Measurements from ENCODE around the gene BRPF1.

- TF ChIP-seq CTCF (IDR thresholded peaks at IDR 0.05; ENCODE audit: insufficient read depth, low read depth, low read length) (no peak), EZH2 (IDR thresholded peaks at IDR 0.05; ENCODE audit: insufficient read depth, low read length) (no peak)
Measured at GRCh38 chr3:9779075-9779593, 47.6 kb downstream of the BRPF1 start.

Measured in astrocyte (in vitro differentiated cells and primary cell).